GM19455 (cell line): ENCODE data around the gene ZC3H13.
"Not testable (repeated sequence)": the region's sequence is repeated elsewhere in the genome, so short reads cannot be mapped to it uniquely, and the experiment has no call there.

Experiments used
- ATAC-seq: cut with Tn5 transposase; IDR thresholded peaks from one replicate; pipeline ENCODE4 v1.9.1; 2021; ENCODE audit not compliant: unreplicated experiment

The ZC3H13 gene

DNA sequence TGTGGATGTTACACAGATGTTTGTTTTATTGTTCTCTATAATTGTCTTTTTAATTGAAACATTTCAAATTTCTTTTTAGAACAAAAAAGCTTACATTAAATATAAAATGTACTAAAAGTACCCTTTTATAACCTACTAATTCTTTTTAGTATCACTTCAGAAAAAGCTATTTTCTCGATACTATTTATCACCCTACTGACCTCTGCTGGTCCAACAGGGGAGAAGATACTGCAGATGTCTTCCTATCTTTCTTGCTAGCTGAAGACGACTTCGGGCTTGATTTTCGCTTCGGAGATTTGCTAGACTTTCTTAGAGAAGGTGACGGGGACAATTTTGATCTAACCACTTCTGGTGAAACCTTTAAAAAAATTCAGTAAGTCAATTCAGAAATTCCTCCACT lies 42.4 kb downstream of the ZC3H13 start:
- ATAC-seq: no peak

DNA sequence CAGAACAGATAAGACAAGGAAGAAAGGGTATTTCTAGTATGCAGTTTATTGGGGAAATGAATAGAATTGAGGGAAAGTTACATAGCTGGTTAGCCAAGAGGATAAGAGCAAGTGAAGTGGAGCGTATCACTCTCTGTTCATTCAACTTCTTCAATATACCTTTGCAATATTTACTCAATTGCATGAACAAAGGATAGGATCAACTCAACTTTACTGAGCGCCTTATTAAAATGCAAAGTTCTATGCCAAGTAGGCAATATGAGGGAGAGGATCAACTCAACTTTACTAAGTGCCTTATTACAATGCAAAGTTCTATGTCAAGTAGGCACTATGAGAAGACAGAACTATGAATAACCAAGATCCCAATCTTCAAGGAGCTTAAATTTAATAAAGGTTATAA lies 43.9 kb downstream of the ZC3H13 start:
- no peak for ATAC-seq

DNA sequence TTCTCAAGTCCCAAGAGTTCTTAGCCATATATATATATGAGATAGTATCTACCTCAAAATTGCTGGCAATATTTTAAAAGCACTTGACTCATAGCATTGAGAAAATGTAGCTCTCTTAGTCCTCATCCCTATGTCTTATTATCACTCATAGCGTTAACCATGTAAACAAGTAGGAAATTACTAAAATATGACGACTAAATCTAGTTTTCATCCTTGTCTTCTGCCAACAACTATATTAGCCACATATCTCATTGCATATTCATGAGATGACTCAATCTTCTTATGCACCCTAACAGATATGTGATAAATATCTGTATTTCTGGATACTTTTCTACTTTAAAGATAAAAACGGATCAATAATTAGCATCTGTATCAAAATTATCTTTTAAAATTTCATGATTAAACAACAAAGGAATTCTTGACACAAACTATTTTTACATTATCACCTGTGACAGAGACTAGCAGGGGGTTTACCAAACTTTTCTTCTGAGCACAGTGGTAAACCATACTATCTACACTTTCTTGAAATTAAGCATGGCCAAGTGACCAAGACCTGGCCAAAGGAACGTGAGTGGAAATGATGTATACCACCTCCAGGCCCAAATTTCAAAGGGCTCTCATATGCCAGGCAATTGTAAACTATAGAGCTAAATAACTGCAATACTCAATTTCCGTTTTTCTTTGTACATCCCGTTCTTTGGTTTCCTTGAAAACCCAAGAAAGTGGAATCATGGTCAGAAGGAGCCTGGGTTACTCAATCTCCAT lies 45.7 kb downstream of the ZC3H13 start:
- ATAC-seq: no peak

DNA sequence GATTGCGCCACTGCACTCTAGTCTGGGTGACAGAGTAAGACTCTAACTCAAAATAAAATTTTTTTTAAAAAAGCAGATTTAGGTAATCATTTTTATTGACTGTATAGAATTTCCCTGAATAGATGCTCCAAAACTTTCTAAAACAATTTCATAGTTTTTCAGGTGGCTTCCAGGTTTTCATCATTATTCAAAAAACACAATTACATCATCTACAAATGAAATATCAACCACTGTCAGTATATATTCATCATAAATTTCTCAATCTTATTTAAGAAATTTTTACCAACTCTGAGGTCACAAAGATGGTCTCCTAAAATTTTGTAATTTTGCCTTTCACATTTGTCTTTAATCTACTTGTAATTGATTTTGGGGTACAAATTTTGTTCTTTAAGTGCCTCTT lies 48.1 kb downstream of the ZC3H13 start:
- ATAC-seq: no peak

DNA sequence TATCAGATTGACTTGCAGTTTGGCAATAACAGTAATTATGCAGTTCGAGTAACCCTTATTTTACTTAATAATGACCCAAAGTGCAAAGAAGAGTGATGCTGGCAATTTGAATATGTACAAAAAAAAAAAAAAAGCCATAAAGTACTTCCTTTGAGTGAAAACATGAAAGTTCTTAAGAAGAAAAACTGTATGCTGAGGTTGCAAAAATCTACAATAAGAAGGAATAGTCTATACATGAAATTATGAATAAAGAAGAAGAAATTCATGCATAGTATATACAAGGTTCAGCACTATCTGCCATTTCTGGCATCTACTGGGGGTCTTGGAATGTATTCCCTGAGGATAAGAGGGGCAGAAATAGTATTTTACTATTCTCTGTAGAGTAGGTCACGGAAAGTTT lies 55.9 kb downstream of the ZC3H13 start:
- ATAC-seq: no peak

DNA sequence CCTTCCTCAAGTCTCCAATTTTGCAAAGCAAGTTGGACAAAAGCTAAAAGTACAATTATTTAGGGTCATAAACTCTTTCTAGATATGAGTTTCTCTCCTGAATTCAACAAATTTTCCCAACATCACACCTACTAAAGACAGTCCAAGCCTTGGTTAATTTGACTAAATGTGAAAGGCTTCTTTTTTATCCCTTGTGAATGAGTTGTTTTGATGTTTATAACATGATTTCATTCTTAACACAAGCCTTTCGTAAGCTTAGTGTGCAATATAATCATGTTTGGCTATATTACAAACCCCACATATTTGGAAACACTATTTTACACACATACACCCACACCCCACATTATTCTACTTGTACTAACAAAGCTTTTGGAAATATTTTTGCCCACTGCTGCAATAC lies 57.3 kb downstream of the ZC3H13 start:
- no peak for ATAC-seq

DNA sequence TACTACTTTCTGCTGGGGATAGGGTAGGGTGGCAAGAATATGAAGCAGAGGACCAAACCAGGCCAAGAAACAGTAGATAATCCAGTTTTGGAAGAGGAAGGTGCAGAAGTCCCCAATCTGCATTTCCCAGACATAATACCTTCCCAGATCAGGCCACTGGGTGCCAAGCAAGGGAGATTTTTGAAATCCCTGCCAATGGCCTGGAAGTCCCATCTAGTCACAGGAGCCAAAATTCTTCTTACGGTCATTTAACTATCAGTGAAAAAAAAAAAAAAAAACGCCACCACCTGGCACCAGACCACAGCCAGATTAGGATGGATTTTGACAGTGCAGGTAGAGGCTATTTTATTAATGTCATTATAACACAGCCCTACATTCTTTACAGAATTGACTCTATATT lies 57.8 kb downstream of the ZC3H13 start:
- ATAC-seq: no peak

DNA sequence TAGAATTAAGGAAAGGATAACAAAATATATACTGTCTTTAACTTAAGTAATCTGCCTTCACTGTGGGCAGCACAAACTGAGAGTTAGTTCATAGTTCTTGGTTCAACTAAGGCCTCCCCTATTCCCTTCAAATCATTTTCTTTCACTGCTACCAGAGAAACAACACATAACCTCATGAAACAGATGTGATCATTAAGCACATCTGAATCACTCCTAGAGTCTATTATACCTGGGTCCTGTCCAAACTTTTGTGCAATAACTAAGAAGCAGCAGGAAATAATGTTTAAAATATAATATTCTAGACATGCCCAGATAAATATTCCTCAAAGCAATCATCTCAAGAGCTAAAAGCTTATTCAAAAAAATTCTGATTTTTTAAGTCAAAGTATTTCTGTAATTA lies 62.9 kb downstream of the ZC3H13 start:
- no peak for ATAC-seq

DNA sequence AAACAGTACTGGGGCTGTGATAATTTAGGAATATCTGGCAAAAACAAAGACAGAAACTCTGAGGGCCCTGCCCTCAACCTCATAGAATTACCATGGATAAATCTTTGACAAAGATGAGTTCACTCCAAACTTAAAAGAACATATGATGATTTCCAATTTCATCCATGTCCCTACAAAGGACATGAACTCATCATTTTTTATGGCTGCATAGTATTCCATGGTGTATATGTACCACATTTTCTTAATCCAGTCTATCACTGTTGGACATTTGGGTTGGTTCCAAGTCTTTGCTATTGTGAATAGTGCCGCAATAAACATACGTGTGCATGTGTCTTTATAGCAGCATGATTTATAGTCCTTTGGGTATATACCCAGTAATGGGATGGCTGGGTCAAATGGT lies 71.4 kb downstream of the ZC3H13 start:
- ATAC-seq: not testable (repeated sequence)

DNA sequence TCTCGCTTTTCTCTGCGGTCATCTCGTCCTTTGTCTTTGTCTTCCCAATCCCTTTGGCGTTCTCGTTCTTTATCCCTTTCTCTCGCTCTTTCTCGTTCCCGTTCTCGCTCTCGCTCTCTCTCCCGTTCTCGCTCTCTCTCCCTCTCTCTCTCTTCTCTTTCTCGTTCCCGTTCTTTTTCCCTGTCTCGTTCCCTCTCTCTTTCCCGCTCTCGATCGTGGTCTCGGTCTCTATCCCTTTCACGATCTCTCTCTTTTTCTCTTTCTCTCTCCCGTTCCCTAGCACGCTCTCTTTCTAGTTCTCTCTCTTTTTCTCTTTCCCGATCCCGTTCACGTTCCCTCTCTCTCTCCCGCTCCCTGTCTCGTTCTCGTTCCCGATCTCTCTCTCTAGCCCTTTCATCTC lies 77.2 kb downstream of the ZC3H13 start:
- ATAC-seq: no peak

DNA sequence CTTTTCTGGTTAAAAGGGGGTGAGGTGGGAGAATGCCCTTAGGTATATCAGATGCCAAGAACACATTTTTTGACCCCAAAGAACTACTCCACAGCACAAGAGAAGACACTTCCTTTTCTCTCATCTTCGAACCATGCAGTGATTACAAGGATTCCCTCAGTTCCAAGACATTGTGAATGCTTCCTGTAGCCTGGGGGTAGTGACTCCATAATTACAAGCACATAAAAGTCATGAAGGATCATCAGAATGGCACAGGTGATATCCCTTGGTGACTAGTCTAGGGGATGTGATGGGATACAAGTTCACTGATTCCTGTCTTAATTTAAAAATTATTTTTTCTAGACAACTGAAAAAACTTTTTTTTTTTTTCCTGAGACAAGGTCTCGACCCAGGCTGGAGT lies 78.0 kb downstream of the ZC3H13 start:
- ATAC-seq: no peak

DNA sequence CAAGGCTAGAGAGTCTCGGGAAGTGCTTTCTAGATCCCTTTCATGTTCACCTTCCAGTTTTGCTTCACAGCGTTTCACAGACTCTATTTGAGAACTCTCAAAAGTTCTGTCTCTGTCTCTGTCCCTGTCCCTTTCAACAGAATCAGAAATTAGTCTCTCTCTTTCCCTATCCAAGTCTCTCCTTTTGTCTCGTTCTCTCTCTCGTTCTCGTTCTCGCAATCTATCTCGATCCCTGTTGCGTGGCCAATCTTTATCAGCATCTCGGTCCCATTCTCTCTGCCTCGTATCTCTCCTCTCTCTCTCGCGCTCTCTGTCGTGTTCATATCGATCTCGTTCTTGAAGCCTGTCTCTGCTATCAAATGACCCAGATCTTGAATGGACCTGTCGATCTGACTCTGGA lies 85.0 kb downstream of the ZC3H13 start:
- ATAC-seq: no peak

DNA sequence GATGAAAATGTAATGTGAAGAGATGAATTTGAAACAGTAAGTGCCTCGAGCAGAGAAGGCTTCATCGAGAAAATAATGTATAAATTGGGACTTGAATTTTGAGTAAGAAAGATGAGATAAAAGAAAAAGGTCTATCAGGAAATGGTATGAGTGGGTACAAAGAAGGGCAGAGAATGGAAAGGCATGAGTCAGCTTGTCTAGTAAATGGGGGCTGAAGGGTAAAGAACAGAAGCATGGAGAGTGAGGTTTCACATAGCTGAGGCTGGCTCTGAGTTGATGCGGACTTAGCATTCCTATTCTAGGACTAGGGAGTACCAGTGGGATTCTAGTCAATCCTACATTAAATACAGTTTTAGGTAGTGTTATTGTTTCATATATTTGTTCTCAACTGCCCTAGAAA lies 85.8 kb downstream of the ZC3H13 start:
- ATAC-seq: no peak

DNA sequence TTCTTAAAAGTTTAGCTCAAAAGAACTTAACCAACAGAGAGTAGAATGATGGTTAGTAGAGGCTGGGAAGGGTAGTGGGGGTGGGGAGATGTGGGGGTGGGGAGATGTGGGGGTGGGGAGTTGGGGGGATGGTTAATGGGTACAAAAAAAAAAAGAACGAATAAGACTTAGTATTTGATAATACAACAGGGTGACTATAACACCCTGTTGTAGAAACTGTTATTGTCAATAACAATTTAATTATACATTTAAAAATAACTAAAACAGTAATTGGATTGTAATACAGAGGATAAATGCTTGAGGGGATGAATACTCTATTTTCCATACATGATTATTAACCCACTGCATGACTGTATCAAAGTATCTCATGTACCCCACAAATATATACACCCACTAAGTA lies 91.1 kb downstream of the ZC3H13 start:
- no peak for ATAC-seq

DNA sequence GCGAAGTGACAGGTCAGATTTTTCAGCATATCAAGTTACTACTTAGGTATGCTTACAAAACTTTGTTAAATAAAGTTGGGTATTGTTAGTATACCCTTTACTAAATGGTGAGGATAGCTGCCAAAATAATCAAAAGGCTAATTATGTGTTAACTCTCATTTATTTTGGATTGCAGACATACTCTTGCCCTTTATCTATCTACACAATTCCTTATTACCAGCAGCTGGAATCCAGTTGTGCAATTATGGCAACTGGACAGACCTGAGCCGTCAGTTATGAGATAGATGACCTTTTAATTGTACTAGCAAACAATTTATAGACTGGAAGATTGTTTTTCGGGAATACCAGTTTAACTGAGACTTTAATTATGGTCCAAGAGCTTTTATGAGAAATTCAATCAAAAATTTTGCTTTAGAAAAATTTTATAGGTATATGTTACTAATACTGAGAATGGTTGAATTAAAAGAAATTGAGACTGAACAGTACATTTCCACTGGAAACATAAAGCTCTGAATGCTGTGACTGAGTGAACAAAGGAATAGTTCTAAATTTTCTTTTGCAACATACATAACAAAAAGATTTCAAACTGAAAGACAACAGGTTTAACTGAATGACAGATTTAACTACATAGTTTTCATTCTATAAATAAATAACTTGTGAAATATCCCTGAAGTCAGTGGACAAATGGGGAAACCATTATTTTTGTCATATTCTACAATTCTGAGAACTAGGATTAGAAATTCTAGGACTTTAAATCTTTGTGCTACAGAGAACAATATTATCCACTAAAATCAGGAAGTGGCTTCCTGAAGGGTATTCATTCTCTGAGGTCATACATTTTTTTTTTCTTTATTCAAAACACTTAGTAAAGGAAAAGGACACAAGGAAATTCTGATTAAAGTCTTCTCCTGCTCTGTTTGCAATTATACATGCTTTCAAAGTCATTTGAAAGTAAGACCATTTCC lies 97.4 kb downstream of the ZC3H13 start:
- ATAC-seq: no peak

DNA sequence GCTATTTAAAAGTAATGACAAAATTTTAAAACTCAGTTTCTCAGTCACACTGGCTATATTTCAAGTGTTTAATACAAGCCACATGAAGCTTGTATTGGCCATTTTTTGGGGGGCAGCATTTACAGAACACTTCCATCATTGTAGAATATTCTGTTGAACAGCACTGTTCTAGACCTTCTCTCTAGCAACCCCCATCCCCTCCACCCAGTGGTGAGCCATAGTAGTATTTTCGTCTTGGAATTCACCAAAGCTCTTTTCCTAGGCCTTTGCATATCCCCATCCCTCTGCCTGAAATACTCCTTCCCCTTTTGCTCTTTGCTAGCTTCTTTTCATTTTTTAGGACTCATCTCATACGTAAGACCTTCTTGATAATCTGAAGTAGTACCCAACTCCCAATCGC lies 99.5 kb downstream of the ZC3H13 start:
- no peak for ATAC-seq

DNA sequence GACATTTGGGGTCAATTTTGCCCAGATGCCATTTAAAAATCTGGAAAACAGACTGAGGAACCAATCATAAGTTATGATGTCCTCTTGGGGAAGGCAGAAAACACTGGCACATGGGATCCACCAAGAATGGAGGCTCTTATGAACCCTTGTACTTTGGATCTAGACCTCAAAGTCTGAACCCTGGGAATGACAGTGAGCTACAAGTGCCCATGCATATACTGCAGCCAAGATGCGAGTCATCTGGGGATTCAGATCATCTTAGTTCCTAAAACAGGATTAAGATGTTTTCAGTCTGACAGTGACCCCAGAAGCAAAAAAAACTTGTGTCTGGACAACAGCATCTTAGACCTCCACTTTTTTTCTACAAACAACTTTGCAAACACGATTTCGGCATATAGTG lies 100.8 kb downstream of the ZC3H13 start:
- ATAC-seq: no peak

DNA sequence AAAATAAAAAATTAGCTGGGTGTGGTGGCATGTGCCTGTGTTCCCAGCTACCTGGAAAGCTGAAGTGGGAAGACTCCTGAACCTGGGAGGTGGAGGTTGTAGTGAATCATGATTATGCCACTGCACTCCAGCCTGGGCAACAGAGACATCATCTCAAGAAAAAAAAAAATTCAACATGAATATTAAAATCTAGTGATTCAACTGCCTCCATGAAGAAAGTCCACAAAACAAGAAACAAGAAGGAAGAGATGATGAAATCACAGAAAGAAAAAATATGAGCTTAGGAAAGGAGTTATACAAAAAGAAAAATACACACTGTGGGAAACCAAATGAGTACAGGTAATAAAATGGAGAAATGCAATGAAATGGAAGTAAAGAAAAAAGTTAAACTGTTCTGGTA lies 101.4 kb downstream of the ZC3H13 start:
- ATAC-seq: no peak

DNA sequence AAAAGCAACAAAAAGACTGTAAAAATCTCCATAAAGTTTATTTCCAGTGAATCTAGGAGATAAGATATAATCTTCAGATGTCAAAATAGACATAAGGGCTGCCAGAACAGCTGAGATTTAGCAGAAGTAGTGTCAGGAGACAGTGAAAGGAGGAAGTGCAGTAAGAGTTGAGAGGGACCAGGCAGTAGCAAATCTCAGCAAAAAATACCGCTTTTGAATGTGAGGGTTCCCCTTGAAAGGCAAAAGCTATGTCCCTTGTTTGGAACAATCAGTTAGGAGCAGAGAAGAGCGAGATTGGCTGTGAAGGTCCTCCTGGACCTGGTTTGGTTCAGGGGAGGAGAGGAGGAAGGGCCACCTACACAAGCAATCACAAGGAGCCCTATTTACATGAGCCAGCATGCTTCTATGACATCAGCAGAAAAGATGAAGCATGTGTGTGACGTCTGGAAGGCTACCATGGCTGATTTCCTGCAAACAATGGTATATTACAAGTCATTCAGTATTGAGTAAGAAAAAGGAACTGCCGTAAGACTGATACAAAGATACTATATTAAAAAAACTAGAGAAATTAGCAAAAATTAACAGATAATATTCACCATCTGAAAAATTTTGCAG lies 102.1 kb downstream of the ZC3H13 start:
- no peak for ATAC-seq

DNA sequence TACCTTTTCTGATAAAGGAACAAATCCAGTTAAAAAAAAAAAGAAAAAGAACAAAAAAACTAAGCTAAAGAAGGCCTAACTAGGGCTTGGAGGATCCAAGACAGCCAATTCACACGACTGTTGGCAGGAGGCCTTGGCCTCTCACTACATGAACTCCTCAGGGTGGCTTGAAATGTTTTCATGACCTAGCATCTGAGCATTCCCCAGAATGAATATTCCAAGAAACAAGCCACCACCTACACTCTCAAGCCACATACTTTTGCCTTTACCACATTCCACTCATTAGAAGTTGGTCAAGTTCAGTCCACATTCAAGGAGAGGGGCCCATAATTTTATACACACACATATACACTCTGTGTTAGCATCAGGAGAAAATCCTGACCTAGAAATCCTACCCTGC lies 103.4 kb downstream of the ZC3H13 start:
- no peak for ATAC-seq

DNA sequence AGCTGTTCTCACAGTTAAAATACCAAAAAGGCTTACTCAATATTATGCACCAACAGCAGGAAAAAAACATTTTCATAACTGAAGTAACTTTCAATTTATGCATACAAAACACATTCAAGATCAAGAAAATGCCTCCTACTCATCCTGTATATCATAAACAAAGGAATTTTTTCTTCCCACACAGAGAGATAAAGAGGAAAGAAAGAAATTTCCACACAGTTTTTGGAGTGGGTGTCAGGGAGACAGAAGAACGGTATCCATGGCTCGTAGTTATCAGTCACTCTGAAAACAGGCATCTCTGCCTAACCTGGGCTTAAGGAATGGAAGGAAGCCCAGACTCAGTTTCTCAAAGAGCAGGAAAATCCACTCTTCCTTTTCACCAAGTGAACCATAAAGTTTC lies 108.6 kb downstream of the ZC3H13 start:
- ATAC-seq: no peak

DNA sequence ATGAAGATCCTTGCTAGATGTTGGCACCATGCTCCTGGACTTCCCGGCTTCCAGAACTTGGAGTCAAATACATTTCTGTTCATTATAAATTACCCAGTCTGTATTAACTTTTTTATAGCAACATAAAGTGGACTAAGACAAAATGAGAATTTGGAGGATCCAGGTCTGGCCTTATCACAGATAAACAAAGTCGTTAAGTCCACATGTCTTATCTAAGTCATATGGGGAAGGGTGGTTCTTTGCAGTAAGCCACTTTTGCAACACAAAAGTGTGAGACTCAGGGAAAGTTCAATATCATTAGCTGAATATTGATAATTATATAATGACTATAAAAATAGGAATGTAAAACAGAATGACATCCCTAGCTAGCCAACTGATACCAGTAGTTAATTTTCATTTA lies 109.4 kb downstream of the ZC3H13 start:
- no peak for ATAC-seq
